ENCODE results near the gene KIAA1217. TPM values are rescaled to one million over a fixed set of nuclear protein-coding genes. Genes with fewer than 3 reads are reported as not detected.
A peak's percentile ranks its signal among the peaks of the same experiment; 100 is the strongest.

KIAA1217 gene, protein sequence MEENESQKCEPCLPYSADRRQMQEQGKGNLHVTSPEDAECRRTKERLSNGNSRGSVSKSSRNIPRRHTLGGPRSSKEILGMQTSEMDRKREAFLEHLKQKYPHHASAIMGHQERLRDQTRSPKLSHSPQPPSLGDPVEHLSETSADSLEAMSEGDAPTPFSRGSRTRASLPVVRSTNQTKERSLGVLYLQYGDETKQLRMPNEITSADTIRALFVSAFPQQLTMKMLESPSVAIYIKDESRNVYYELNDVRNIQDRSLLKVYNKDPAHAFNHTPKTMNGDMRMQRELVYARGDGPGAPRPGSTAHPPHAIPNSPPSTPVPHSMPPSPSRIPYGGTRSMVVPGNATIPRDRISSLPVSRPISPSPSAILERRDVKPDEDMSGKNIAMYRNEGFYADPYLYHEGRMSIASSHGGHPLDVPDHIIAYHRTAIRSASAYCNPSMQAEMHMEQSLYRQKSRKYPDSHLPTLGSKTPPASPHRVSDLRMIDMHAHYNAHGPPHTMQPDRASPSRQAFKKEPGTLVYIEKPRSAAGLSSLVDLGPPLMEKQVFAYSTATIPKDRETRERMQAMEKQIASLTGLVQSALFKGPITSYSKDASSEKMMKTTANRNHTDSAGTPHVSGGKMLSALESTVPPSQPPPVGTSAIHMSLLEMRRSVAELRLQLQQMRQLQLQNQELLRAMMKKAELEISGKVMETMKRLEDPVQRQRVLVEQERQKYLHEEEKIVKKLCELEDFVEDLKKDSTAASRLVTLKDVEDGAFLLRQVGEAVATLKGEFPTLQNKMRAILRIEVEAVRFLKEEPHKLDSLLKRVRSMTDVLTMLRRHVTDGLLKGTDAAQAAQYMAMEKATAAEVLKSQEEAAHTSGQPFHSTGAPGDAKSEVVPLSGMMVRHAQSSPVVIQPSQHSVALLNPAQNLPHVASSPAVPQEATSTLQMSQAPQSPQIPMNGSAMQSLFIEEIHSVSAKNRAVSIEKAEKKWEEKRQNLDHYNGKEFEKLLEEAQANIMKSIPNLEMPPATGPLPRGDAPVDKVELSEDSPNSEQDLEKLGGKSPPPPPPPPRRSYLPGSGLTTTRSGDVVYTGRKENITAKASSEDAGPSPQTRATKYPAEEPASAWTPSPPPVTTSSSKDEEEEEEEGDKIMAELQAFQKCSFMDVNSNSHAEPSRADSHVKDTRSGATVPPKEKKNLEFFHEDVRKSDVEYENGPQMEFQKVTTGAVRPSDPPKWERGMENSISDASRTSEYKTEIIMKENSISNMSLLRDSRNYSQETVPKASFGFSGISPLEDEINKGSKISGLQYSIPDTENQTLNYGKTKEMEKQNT (N-terminal part only)
- polyA plus RNA-seq (2011; rRNA removed) (2.7 and 2.9 TPM in 2 replicates), polyA plus RNA-seq (2017; fragmentation: RNase III; extraction: RNeasy Plus Mini Kit Qiagen cat#74134 plus additional on column Dnase treatment) (1.5 to 2.0 TPM (median 2.0 TPM) in 3 replicates), polyA minus RNA-seq (2011; rRNA and poly(A)+ RNA removed) (5.0 and 5.6 TPM in 2 replicates)
- 1.2 and 1.3 TPM in 2 replicates for polyA plus RNA-seq (2012; cell fraction: cytosol; rRNA removed)
- polyA plus RNA-seq (2012; cell fraction: nucleus; rRNA removed), result 3.0 TPM in 2 replicates

DNA sequence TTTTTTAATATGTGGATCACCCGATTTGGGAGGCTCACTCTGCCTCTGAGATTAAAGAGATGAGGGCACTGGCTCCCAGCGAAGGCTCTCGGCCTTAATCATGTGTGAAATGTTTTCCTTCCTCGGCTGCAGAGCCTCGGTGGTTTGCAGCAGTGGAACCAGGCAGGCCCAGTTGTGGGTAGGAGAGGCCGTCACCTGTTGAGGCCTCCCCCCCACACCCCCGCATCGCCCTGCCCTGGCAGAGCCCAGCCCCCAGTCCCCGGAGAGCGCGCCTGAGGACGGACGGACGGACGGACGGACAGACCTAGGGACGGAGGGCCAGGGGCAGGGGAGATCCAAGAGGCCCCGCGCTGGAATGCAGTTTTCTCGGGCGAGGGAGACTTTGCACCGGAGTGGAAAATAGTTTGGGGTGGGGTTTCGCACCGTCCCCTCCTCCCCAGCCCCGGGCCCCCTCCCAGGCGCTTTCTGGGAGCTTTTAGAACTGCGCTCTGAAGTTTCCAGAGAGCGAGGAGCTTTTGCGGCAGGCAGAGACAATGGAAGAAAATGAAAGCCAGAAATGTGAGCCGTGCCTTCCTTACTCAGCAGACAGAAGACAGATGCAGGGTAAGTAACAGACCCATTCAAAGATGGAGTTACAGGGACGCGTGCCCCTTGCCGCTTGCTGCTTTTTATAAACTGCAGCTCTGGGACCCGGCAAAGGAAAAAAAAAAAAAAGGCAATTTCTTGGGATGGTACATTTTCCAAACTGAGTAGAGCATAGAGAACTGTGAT is at the start of gene KIAA1217:
KIAA1217 (plus strand) TSS at position 478 of the 771 bp plus-strand sequence; CDS start at position 534, 56 bp downstream.
- no peak for FAIRE-seq
- CTCF ChIA-PET, result interaction anchor here (0.8 to 2.7 kb wide), 2 partner anchors 12 to 215 kb away, joined by 4 to 10 read pairs; no protein-coding TSS in a partner anchor
- 55% methylated on average over 30 of the region's 34 CpGs for WGBS (ENCODE audit: missing lambda C conversion rate)
- POLR2A ChIA-PET, result interaction anchor here (0.7 kb wide), 1 partner anchor 292 kb away, joined by 3 read pairs; no protein-coding TSS in a partner anchor
- Histone ChIP-seq H3K4me1 (peaks cover 20% of the 10 kb centered on the region; the same call in 2 of the 3 replicates), H3K27ac (peak within 1 kb of the TSS in 1 of 2 experiments; percentile 61; a peak in 2 of 6 replicates), H3K4me3 (peak within 1 kb of the TSS; percentile 32), H3K9me3 (no peaks in the 10 kb centered on the region), H3K4me2 (peak within 1 kb of the TSS; percentile 70)
- DNase-seq (ENCODE audit: low read depth in 1 of 2, low spot score in 1 of 2), result no peak
- ATAC-seq, result peak; percentile 46 to 67; a peak in 5 of 6 replicates
- TF ChIP-seq, protein P1, sequence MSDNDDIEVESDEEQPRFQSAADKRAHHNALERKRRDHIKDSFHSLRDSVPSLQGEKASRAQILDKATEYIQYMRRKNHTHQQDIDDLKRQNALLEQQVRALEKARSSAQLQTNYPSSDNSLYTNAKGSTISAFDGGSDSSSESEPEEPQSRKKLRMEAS (IDR thresholded peaks at IDR 0.05), result no peak
- TF ChIP-seq ZC3H11A (IDR thresholded peaks at IDR 0.05), result no peak
- TF ChIP-seq HOXB5 (CRISPR knock-in tag; IDR thresholded peaks at IDR 0.05), result no peak
- no peak for TF ChIP-seq BHLHE40 (IDR thresholded peaks at IDR 0.05; ENCODE audit: low read depth, low read length)
- no peak for TF ChIP-seq PHF8 (IDR thresholded peaks at IDR 0.05; ENCODE audit: borderline replicate concordance, low read depth)
- no peak for TF ChIP-seq NR3C1 (IDR thresholded peaks at IDR 0.05)

DNA sequence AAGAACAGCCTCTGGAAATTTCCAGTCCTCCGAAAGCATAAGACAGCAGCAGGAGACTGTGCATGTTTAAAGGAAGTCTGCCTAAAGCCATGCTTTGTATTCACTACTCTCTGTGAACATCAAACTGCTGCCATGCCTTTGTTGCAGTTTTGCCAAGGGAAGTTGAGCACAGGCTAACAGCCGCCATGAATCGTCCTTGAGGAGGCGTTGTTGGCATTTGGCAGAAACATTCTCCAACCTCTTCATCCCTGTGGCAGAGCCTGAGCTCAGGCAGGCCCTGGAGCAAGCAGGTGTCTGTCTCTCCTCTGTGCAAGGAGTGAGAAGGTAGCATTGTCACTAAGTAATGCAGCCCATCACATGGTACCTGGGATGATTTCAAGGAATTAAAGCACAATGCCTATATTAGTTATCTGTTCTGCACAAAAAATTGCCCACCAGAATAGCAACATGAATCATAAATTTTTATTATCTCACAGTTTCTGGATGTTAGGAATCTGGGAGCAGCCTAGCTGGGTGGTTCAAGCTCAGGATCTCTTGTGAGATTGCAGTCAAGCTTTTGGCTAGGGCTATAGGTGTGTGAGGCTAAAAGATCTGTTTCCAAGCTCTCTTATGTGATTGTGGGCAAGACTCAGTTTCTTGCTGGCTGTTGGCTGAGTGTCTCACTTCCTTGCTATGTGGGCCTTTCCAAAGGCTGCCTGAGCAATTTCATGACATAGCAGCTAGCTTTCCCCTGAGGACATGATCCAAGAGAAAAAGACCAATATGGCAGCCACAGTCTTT is 46.5 kb upstream of the KIAA1217 start:
- ChIA-PET CTCF (interaction anchor here (1.9 kb wide), 1 partner anchor 9 kb away, joined by 4 read pairs; no protein-coding TSS in a partner anchor), POLR2A (no interaction called here)
- FAIRE-seq, result no peak
- Histone ChIP-seq H3K9me3 (no peaks in the 10 kb centered on the region), H3K27ac (no peak overlapping the region), H3K4me3 (no peak overlapping the region), H3K4me2 (no peak overlapping the region), H3K4me1 (no peaks in the 10 kb centered on the region)
- no peak for DNase-seq (ENCODE audit: low read depth in 1 of 2, low spot score in 1 of 2)
- no peak for ATAC-seq
- TF ChIP-seq, protein P1 (IDR thresholded peaks at IDR 0.05), result no peak
- TF ChIP-seq SREBF2 (IDR thresholded peaks at IDR 0.05), result no peak
- WGBS (ENCODE audit: missing lambda C conversion rate), result 15% methylated on average over 4 of the region's 4 CpGs

DNA sequence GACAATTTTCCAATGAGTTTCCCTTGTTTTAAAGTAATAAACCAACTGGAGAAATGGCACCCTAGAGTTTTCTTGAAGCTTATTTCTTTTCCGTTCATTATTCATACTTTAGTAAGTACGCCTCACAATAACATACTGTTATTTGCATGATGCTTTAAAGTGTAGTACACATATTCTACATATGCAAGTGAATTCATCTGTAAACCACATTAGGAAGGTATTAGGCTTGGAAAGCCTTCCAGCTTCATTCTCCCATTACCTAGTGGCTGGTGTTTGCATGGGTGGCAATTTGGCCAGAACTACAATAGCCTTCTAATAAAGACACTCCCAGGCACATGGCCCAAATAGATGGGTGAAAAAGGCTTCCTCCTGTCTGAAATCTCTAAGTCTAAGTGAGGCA is 45.5 kb upstream of the KIAA1217 start:
- Histone ChIP-seq H3K4me1 (no peaks in the 10 kb centered on the region), H3K4me3 (no peak overlapping the region), H3K4me2 (no peak overlapping the region), H3K27ac (no peak overlapping the region), H3K9me3 (no peaks in the 10 kb centered on the region)
- TF ChIP-seq NPAS2 (CRISPR knock-in tag; IDR thresholded peaks at IDR 0.05; ENCODE audit: borderline replicate concordance) (no peak), ZNF302 (CRISPR knock-in tag; IDR thresholded peaks at IDR 0.05) (no peak), SREBF2 (IDR thresholded peaks at IDR 0.05) (no peak), MAFK (IDR thresholded peaks at IDR 0.05; ENCODE audit: partially characterized antibody) (no peak), RFX5 (IDR thresholded peaks at IDR 0.05) (no peak), POLR2AphosphoS2 (conservative IDR thresholded peaks at IDR 0.05; ENCODE audit: low read length) (no peak), NR3C1 (IDR thresholded peaks at IDR 0.05) (no peak)
- TF ChIP-seq, protein P2, sequence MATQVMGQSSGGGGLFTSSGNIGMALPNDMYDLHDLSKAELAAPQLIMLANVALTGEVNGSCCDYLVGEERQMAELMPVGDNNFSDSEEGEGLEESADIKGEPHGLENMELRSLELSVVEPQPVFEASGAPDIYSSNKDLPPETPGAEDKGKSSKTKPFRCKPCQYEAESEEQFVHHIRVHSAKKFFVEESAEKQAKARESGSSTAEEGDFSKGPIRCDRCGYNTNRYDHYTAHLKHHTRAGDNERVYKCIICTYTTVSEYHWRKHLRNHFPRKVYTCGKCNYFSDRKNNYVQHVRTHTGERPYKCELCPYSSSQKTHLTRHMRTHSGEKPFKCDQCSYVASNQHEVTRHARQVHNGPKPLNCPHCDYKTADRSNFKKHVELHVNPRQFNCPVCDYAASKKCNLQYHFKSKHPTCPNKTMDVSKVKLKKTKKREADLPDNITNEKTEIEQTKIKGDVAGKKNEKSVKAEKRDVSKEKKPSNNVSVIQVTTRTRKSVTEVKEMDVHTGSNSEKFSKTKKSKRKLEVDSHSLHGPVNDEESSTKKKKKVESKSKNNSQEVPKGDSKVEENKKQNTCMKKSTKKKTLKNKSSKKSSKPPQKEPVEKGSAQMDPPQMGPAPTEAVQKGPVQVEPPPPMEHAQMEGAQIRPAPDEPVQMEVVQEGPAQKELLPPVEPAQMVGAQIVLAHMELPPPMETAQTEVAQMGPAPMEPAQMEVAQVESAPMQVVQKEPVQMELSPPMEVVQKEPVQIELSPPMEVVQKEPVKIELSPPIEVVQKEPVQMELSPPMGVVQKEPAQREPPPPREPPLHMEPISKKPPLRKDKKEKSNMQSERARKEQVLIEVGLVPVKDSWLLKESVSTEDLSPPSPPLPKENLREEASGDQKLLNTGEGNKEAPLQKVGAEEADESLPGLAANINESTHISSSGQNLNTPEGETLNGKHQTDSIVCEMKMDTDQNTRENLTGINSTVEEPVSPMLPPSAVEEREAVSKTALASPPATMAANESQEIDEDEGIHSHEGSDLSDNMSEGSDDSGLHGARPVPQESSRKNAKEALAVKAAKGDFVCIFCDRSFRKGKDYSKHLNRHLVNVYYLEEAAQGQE (IDR thresholded peaks at IDR 0.05), result no peak
- TF ChIP-seq, protein P1 (IDR thresholded peaks at IDR 0.05), result no peak
- ChIA-PET POLR2A (no interaction called here), CTCF (interaction anchor here (1.9 kb wide), 1 partner anchor 10 kb away, joined by 4 read pairs; no protein-coding TSS in a partner anchor)
- no peak for DNase-seq (ENCODE audit: low read depth in 1 of 2, low spot score in 1 of 2)
- ATAC-seq, result no peak
- FAIRE-seq, result no peak
- WGBS (ENCODE audit: missing lambda C conversion rate), result 23% methylated on average over 2 of the region's 2 CpGs
